HG03457 (cell line): ENCODE results near the gene ISG20L2.

Experiments used
- ATAC-seq: cut with Tn5 transposase; IDR thresholded peaks from one replicate; pipeline ENCODE4 v1.9.1; 2021; ENCODE audit warnings: moderate number of reproducible peaks; ENCODE audit not compliant: unreplicated experiment

Gene ISG20L2

GRCh38 chr1:156755527-156755950, 27.0 kb upstream of the ISG20L2 start:
- ATAC-seq, result no peak

DNA sequence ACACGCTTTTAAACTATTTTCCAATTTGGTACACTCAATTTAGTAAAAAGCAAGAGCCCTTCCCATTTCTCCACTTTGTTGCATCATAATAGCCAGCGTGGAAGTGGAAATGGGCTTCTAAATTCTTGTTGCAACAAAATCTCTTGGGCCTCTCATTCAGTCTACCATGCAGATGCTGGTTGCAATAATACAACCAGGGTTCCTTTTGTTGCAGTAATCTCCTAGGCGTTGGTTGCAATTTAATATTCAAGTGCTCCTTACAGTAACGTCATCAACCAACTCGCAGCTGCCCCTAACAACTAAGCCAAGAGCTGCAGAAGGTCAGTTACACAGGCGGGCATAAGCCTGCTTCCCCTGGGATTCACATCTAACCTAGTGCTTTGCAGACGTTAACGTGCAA, 25.7 kb upstream of the ISG20L2 start:
- ATAC-seq, result no peak

DNA sequence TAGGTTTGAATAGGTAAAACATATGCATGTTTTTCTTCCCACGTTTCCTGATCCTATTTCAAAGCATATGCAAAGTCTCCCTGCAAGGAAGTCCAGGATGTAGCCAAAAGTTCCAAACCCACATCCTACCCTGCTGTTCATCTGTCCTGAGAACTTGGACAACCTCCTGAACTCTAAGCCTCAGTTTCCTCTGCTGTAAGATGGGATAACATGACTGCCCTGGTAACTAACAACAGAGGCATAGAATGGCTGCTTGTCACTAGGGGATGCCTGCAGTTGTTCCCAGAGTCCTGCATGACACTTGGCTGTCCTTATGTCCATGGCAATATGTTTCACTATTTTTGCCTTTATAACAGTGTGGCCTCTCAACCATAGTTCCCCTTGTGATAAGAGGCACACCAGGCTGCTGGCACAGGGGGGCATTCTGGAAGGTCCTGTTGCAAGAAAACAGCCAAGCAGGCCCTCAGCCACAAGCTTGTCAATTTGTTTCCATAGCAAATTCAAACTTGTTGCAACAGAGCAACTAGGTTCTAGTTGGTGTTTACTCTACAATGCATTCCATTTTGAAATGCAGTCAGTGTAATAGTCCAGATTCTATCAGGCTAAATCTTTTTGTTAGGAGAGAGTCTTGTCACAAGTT, 24.4 kb upstream of the ISG20L2 start:
- ATAC-seq, result no peak

DNA sequence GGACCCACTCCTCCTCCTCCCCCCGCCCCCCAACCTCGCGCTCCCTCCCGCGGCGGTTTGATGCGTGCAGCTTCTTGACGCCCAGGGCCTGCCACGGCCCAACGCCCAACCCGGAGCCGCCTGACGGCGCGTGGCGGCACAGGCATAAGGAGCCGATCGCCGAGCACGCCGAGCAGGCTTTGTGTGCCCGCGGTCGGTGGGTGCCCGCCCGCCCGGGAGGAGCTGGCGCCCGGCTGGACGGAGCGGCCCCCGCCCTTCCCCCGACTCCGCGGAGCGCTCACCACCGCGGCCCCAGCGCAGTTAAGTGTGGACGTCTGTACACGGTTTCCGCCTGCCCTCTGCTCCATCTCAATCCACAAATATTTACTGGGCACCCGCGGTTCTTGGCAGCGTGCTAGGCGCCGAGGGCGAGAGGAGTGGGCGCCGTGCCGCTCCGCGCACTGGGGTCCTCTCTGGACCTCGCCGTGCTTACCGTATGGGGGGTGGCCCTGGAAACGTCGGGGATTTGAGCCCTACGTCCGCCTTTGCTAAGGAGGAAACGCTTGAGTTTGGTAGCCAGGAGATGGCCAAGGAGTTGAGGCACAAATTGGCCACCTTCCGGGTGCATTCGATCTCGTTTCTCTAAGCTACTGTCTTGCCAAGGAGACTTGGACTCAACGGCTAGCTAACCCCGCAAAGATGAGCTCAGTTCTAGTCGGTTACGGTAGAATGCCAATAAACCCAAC, 23.4 kb upstream of the ISG20L2 start:
- peak; percentile 64 for ATAC-seq

DNA sequence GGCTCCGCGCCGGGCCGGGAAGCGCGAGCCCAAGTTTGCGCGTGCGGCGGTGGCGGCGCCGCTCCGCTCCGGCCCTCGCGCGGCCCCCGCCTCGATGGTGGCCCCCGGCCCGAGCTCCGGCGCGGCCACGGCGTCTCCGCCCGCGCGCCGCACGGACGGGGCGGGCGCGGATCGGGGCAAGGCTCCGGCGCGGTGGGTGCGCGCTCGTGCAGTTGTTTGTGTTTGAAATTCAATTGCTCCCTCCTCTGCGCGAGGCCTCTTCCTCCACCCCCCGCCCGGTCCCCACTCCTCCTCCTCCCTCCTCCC, 22.8 kb upstream of the ISG20L2 start, which contains the start of gene HDGF:
HDGF (minus strand) TSS at position 225 of the 306 bp plus-strand sequence. CDS start 246 bp downstream, outside the sequence.
- no peak for ATAC-seq

- no peak for ATAC-seq
Measured at GRCh38 chr1:156750711-156751450, 22.3 kb upstream of the ISG20L2 start.

DNA sequence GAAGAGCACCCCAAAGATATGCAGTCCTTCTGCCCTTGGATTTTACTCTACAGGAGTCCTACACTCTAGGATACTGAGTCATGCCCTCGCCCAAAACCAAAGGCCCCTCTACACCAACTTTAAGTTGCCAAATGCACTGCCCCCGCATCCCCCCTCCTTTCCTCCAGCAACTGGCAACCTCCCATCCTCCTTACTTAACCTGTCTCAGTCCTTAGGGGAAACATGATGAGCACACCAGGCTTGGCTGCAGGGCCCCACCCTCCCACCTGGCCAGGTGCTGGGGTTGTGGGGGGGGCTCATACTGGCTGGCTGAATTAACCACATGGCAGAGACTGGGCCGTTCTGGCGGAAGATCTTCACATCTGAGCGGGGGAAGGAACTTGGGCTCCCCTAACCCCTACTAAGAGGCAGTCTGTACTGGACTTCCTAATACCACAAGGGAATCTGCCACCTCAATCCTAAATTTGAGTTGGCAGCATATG, 21.7 kb upstream of the ISG20L2 start:
- ATAC-seq, result no peak

DNA sequence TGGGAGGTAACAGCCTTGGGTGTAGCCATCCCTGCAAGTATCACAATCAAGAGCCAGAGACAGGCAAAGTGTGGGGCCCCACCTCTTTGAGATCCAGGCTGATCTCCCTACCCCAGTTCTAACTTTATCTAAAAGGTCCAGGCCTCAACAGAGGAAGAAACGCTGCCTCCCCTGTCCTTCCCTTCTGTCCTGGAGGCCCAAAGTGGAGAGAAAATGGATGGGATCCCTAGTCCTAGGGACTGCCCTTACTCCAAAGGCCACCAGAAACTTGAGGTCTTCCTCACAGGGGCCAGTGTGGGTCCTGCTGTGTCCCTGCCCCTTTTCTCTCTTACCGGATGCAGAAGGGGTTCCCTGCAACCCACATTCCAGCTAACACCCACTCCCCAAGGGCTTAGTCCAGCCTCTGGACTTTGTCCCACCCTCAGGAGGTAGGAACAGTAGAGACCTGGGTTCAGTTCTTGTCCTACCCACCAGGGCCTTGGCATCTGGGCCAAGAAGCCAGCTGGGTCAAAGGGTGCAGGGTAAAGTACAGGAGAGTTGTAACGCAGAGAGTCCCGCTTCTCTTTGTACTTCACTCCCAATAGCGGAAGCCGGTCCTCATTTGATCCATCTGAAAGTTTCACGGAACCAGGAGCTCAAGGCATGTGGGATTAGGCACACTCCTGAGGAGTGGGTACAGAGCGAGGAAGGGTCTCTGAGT, 21.0 kb upstream of the ISG20L2 start:
- ATAC-seq, result no peak

GRCh38 chr1:156748670-156749418, 20.3 kb upstream of the ISG20L2 start:
- ATAC-seq, result no peak

- ATAC-seq, result no peak
Measured at GRCh38 chr1:156747742-156748669, 19.4 kb upstream of the ISG20L2 start.

- ATAC-seq, result no peak
Measured at GRCh38 chr1:156746728-156747631, 18.4 kb upstream of the ISG20L2 start.

GRCh38 chr1:156746406-156746727, 17.8 kb upstream of the ISG20L2 start:
- ATAC-seq, result no peak

DNA sequence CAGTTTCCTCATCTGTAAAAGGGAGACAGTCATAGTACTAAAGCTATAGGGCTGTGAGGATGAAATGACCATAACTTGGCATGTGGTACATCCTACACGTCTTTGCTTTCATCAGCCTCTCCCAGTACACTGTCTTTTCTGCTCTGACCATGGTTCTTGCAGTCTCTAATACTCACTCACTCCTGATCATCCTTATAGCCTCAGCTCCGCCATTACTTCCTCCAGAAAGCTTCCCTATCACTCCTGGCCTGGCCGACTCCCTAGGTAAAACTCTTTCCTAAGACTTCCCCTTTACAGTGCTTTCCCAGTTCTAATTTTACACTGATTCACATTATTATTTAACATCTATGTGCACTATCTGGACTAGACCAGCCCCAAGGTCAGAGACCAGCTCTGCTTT, 17.3 kb upstream of the ISG20L2 start:
- ATAC-seq, result no peak

DNA sequence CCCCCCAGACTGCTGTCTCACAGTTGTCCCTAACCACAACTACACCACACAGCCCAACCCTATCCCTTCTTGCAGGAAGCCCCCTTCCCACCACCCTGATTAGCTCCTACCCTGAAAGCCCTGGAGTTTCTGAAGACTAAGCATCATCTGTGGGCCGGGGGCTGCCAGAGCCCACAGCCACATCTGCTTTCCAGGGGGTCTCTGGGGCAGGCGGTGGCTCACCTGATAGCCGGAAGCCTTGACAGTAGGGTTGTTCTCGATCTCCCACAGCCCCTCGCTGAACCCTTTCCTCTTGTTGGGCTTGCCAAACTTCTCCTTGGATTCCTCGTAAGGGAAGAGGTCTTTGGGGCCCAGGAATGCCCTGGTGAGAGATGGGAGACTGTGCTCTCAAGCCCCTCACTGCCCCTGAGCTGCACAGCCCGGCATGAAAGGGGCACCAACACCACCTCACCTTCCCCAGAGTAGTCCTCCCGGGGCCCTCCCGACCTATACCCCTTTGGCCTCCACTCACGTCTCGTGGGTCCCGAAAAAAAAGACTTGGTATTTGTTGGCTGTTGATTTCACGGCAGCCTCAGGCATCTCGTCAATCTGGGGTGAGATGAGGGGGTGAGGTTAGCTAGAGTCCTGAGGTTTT, 16.3 kb upstream of the ISG20L2 start:
- no peak for ATAC-seq

DNA sequence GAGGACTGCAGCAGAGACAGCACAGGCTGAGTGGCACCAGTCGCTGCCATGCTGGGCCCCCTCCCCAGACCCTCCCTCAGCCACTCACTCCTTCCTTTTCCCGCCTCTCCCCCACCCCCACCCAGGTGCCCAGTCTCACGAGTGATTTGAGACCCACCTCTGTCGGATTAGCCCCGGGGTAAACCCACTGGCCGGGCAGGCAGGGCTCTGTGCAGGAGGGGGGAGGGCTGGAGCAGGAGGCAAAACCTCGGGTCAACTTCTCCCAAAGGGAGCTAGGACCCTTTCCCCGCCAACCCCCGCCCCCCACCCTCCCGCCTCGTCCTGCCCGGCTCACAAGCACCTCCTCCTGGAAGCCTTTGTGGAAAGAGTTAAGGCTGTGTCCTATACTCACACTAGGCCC, 15.8 kb upstream of the ISG20L2 start:
- no peak for ATAC-seq

DNA sequence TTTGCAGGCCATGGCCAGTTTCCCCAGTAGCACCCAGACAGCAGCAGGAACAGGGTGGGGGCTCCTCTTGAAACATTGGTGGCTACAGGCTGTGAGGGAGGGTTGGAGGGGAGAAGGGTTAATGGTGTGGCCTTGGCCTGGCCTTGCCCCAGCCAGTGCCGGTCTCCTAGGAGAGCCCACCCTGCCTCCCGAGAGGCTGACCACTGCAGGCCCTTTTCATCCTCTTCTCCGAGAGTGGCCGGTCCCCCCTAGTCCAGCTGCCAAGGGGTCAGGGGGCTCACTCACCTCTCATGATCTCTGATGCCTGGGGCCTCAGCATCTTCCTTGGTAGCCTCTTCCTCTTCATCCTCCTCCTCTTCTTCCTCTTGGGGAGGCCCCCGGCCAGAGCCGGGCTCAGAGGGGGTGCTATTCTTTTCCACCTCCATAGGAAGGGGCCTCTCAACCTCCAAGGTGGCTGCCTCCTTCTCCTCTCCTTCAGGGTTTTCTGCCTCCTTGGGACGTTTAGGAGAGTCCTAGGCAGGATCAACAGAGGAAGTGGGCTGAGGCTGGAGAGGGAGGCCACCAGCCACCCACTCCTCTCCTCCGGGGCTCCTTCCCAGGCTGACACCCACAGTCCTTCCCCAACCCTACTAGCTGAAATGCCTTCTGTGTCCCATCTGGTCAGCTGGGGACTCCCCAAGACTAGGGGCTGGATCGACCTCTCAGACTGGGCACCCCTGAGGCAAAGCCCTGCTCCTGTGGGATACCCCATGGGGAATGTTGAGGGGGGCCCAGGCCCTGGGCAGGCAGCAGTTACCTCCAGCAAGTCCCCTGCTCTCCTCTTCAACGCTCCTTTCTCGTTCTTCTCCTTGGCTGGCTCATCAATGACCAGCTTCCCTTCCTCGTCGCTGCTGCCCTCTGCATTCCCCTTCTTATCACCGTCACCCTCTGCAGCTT, 15.1 kb upstream of the ISG20L2 start:
- ATAC-seq, result no peak

GRCh38 chr1:156742801-156743200, 14.2 kb upstream of the ISG20L2 start:
- no peak for ATAC-seq
